SK-N-SH treated with all-trans-retinoic acid at 6 μM for 48 hours (cell line): Measurements from ENCODE around the gene C5AR2.

Experiments used
- ARNTL ChIP-seq: fragments of 450-650 bp; formaldehyde crosslinking; IDR thresholded peaks from 2 replicates; pipeline ENCODE4 v1.5.0; 2020; ENCODE audit warnings: low read depth, mild to moderate bottlenecking, moderate library complexity, borderline replicate concordance
- CREB5 ChIP-seq: fragments of 250-450 bp; sonication (Bioruptor Pico); IDR thresholded peaks from 2 replicates; pipeline ENCODE4 v1.5.1; 2020; ENCODE audit warnings: low read depth, mild to moderate bottlenecking, moderate library complexity
- CSDC2 ChIP-seq: fragments of 250-450 bp; sonication (Bioruptor Pico); IDR thresholded peaks from 2 replicates; pipeline ENCODE4 v1.5.0; 2020; ENCODE audit warnings: mild to moderate bottlenecking, moderate library complexity
- CSRNP3 ChIP-seq: fragments of 250-450 bp; sonication (Bioruptor Pico); IDR thresholded peaks from 2 replicates; pipeline ENCODE4 v1.5.1; 2021; ENCODE audit warnings: mild to moderate bottlenecking, moderate library complexity
- GLIS3 ChIP-seq: fragments of 250-450 bp; sonication (Bioruptor Pico); IDR thresholded peaks from 2 replicates; pipeline ENCODE4 v1.5.0; 2020; ENCODE audit warnings: mild to moderate bottlenecking, moderate library complexity
- PATZ1 ChIP-seq: fragments of 250-450 bp; sonication (Bioruptor Pico); IDR thresholded peaks from 2 replicates; pipeline ENCODE4 v1.8.0; 2020; ENCODE audit warnings: mild to moderate bottlenecking, moderate library complexity, borderline replicate concordance
- RARB ChIP-seq: fragments of 250-450 bp; sonication (Bioruptor Pico); IDR thresholded peaks from 2 replicates; pipeline ENCODE4 v1.8.0; 2021; ENCODE audit warnings: mild to moderate bottlenecking, moderate library complexity
- TCF4 ChIP-seq: fragments of 250-450 bp; sonication (Bioruptor Pico); IDR thresholded peaks from 2 replicates; pipeline ENCODE4 v1.8.0; 2021; ENCODE audit warnings: mild to moderate bottlenecking, moderate library complexity, borderline replicate concordance
- ZC3H10 ChIP-seq: fragments of 250-450 bp; sonication (Bioruptor Pico); IDR thresholded peaks from 2 replicates; pipeline ENCODE4 v1.5.1; 2021; ENCODE audit warnings: mild to moderate bottlenecking, moderate library complexity

GRCh38 chr19:47377801-47378200 lies 45.8 kb downstream of the C5AR2 start:
- no peak for TF ChIP-seq ZC3H10
- no peak for TF ChIP-seq CSDC2
- TF ChIP-seq GLIS3 (CRISPR knock-in tag) = no peak
- no peak for TF ChIP-seq CREB5 (CRISPR knock-in tag)
- no peak for TF ChIP-seq ARNTL (CRISPR knock-in tag)
- no peak for TF ChIP-seq CSRNP3 (CRISPR knock-in tag)
- TF ChIP-seq PATZ1 (CRISPR knock-in tag) = no peak
- no peak for TF ChIP-seq RARB
- no peak for TF ChIP-seq TCF4 (CRISPR knock-in tag)
